HG02981 (cell line): ENCODE measurements around the gene BMP7.
"Not testable (repeated sequence)": the region's sequence is repeated elsewhere in the genome, so short reads cannot be mapped to it uniquely, and the experiment has no call there.

ENCODE experiments used
- ATAC-seq: cut with Tn5 transposase; IDR thresholded peaks from one replicate; pipeline ENCODE4 v1.9.1; 2021; ENCODE audit warnings: mild to moderate bottlenecking, moderate library complexity; ENCODE audit not compliant: unreplicated experiment

The BMP7 gene

DNA sequence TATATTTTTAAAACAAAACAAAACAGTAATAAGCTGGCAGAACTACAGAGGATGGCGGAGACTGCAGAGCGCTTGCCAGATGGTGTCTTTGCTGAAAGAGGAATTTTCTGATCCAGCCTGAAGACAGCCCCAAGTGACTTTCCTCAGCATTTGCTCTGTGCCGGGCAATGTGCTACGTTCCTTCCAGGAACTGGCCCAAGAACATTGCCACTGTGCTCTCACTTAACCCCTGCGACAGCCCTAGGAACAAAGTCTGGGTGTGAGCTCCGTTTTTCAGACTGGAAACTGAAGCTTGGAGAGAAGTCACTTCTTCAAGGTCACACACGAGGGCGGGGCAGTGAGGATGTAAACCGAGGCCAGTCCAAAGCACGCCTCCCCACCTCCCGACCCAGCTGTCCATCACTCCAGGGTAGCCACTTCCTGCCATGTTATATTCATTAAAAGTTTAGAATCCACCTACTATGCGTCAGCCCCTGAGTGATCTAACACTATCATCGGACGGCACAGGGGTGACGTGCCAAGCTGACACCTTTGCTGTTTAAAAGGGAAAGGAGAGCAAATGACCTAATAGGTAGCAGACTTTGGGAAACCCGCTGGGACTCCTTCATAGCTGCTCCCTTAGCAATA lies 22.3 kb upstream of the BMP7 start:
- ATAC-seq, result no peak

DNA sequence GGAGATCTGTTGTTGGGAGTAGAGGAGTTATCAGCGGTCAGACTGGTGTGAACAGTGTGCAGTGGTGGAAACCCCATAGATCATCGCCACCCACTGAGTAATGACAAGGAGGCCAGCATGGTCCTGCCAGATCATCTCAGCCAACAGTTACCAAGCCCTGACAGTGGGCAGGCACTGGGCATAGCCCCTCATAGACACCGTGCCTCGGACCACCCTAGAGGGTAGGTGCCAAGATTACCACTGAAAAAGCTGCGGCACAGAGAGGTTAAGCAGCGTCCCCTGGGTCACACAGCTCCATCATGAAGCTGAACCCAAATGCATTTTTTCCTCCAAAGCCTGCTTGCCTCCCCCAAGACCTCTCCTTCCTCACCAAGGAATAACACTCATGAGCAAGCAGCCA lies 21.5 kb upstream of the BMP7 start:
- no peak for ATAC-seq

DNA sequence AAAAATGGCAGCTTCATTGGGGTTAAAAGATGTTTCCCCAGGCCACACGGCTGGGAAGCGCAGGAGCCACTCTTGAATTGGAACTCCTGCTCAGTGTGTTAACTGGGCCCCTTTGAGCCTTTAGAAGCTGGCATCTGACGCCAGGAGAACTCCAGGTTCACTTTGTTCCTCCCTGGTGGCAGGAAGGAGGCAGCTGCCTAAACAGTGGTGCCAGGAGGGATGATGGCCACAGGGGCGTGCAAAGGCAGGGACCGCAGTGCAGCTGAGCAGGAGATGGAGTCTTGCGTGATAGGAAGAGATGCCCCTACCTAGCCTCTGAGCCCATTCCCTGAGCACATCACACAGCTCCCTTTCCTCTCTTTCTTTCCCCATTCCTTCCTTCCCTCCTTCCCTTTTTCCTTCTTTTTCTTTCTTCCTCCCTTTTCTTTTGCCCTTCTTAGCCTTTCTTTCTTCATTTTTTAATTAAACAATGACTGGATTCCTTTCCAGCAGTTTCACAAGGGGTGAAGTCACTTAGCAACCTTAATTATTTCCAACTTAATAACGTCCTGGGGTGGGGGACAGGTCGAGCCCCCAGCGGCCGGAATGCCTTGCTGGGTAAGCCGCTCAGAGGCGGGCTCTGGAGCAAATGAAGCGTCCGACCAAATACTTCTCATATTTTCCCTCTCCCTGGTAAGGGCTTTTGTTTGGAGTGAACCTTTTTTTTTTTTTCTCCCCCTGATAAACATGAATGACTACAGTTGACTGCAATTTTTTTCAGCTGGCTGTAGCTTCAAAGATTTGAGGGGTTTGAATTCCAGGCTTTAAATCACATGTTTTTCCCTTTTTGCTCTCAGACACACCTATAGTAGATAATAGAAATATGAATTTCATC lies 20.8 kb upstream of the BMP7 start:
- ATAC-seq, result no peak

DNA sequence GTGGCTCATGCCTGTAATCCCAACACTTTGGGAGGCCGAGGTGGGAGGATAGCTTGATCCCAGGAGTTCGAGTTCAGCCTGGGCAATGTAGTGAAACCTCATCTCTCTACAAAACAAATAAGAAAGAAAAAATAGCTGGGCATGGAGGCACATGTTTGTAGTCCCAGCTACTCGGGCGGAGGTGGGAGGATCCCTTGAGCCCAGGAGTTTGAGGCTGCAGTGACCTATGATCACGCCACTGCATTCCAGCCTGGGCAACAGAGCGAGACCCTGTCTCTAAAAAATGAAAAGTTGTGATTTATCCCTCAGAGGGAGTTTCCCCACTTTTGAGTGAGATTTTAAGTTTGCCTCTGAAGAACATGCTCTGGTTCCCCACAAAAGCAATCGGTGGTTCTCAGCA lies 17.4 kb upstream of the BMP7 start:
- no peak for ATAC-seq

DNA sequence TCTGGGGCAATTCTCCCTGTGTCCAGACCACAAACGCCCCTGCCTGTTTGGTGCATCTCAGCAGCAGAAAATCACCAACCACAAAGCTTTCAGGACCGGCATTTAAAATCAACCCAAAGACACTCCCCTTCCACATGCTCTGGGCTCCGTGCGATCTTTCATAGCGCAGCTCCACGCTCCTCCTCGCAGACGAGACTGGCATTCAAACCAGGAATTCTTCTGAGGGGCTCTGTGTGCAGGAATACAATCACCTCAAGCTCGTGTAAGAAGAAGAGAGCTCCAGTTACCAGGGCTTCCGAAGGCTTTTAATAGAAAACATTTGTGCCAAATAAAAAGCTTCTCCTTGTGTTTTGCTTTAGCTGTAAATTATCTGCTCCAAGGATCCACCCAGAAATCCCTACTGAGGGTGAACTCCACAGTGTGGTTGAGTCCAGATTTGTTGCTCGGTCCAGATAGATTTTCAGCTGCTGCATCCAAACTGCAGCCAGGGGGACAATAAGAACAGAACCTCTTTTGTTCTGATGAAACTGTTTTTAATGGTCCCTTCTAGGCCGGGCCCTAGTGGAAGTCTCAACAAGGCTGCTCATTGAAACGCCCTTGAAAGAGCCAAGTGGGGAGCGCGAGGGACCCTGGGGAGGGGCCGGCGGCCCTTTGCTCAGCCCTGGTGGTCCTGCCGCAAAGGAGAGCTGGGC lies 16.4 kb upstream of the BMP7 start:
- ATAC-seq, result no peak

DNA sequence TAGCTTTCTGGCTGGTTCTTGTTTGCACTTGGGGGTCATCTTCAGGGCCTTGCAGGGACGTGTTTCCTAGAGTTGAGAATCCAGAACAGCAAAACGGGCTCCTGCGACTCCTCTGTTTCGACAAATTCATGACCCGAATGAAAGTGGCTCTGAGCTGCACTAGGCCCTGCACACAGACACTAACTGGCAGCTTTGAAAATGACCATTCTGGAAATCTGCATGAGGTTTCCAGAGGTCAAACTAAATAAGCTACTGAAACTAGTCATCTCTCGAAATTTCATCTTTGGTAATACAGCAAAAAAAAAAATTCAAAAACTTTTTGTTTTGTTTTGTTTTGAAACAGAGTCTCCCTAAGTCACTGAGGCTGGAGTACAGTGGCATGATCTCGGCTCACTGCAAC lies 15.5 kb upstream of the BMP7 start:
- no peak for ATAC-seq

DNA sequence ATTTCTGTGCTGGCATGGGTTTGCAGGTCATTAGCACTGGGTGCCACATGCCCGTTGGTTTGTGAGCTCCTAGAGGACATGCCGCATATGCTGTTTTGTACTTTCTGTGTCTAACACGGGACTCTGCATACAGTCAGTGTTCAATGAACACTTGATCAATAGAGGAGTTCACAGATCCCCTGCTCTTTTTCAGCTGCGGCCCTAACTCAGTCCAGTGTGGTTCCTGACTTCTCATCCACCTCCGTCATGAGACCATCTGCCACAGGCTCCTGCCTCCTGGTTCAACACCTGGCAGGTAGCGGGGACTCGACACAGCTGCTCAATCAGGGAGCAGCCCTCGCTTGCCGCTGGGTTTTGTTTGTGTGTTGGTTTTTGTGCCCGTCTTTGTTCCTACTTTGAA lies 13.8 kb upstream of the BMP7 start:
- ATAC-seq, result no peak

DNA sequence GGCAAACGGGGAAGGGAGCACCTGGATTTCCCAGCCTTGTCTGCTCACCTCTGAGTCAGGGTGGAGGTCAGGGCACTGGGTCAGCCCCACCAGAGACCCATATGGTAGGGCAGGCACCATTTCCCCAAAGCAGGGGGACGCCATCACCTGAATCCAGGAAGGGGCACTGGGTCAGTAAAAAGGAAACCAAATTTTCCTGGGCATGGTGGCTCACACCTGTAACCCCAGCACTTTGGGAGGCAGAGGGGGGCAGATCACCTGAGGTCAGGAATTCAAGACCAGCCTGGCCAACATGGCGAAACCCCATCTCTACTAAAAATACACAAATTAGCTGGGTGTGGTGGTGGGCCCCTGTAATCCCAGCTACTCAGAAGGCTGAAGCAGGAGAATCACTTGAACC lies 13.1 kb upstream of the BMP7 start:
- ATAC-seq, result not testable (repeated sequence)

DNA sequence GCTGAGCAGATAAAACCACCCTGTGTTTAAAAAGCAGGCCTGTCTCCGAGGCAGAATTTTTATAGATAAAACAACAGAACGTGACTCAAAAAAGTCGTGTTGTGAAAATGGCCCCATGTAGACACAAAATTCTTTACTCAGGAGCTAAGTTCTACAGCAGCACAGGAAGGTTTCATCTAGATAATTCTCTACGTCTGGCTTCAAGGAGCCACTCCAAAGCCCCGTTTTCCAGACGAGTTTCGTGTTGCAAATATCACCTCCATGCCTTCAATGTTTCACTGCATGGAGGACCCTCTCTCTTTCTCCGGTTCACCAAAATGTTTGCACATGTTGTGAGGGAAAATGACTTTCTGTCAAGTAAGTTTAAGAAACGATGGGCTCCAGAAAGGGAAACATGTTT lies 12.0 kb upstream of the BMP7 start:
- ATAC-seq, result no peak

DNA sequence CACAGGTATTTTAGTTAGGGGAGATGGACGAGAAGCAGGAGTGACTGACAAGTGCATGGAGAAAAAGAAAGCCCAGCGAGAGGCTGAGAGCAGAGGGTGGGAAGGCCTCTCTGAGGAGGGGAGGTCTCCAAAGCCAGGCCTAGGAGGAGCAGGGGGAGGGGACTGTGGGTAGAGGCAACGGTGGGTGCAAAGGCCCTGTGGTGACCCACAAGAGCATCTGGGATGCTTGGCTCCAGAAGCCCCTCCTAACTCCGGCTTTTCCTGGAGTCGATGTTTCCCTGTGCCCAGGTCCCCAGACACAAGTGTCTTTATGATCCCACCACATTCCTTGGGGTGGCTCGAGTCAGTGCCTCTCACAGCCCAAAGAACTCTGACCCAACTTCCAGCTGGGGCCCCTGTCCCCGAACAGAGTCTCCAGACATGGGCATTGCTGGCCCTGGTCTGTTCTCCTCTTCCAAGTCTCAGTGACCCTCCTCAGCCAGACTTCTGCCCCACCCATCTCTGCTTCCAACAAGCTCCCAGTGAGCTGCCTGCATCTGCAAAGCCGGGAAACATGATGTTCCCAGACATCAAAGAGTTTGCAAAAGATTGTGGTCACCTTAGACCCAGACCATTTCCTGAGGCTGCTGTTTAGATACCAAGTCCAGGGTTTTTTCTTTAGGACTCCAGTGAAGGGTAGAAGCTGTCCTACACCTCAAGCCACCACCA lies 11.1 kb upstream of the BMP7 start:
- ATAC-seq, result no peak

DNA sequence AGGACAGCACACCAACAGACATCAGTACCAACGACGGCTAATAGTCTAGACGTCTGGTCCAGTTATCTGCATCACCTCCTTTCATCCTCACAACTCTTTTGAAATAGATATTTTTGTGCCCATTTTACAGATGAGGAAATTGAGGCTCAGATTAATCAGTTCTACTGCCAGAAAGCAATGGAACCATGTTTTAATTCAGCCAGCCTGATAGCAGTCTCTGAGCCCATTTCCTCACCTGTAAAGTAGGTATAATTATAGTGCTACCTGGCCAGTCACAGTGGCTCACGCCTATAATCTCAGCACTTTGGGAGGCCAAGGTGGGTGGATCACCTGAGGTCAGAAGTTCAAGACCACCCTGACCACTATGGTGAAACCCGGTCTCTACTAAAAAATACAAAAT lies 9.8 kb upstream of the BMP7 start:
- ATAC-seq, result no peak

DNA sequence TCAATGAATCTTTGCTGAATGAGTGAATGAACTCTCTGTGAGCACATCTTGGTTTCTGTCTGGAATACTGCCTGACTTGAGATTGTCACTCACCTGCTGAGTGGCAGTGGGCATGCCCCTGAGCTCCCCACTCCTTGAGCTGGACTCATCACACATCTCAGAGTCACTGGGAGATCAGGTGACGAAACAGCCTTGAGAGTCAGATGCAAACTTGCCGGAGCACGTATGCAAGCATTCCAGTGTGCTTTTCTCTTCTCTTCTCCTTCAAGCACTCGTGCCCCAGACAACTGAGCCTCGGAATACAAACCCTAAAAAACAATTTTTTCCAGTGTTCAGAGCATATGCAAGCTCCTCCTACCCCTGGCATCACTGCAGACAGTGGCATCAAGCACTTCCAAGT lies 9.4 kb upstream of the BMP7 start:
- ATAC-seq, result no peak

DNA sequence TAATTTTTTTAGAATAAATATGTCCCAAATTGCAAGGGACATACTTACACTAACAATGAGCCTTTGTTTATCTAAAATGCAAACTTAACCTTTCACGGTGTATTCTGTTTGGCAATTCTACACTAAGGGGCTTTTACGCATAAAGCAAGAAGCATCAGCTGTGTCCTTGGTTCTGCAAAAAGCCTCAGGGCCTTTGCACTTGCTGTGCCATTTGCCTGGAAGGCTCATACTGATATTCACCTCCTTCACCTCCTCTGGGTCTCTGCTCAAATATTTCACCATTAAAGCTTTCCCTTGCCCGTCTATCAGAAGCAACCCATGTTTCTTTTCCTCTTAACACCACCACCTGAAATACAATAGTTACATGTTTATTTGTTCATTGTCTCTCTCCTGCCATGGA lies 8.9 kb upstream of the BMP7 start:
- ATAC-seq, result no peak

DNA sequence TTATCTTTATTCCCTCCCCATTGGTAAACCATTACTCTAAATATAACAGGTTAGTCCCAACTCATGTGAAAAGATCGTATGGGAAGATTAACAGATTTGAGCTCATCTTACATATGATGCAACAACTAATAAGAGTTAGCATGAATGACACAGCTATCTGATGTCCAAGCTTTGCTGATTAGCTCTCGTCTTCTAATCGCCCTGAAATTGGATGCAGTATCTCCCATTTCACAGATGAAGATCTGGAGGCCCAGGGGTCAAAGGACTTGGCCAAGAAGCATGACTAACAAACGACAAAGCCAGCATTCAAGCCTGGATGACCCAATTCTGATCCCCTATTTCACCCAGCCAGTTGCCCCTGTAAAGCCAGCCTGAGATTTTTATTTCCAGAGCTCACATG lies 8.4 kb upstream of the BMP7 start:
- no peak for ATAC-seq

DNA sequence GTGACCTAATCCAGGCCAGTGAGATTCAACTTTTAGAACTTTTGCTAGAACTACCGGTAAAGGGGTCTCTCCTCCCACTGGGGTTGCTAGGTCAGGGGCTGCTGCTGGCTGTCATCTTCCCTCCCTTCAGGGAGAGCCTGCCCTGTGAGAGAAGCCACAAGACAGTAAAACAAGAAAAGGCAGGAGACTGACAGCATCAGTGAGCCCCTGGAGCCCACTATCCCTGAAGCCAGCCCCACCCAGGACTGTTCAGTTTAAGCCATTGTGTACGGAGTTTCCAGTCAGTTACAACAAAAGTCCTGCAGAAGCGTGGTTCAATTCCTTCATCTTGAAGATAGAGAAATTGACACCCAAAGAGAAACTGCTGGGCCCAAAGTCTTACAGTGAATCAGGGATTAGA lies 7.9 kb upstream of the BMP7 start:
- ATAC-seq, result no peak

DNA sequence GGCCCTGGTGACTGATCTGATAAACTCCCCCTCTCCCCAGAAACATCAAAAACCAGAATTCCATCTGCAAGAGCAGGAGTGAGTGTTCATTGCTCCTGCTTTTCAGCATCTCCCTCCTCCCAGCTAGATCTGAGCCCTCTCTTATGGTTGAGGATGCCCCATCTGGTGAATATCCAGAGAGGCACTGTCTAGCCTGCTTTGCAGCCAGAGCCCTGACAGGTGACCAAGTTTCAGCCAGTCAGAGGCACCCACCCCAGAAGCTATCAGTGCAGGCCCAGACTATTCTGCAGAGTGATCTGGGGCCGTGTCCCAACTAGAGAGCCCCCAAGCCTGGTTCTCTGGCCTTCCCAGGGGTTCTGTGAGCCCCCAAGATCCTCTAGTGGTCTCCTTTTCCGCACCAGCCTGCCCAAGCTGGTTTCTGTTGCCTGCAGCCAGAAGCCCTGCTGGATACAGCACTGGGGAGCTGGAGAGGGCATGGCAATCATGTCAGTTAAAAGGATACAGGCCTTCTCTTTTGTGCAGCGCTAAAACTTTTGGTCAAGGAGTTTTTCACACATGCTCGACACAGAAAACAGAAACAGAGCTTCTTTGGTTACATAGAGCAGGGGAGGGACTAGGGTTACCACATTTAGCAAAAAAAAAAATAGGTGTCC lies 6.6 kb upstream of the BMP7 start:
- ATAC-seq, result no peak

DNA sequence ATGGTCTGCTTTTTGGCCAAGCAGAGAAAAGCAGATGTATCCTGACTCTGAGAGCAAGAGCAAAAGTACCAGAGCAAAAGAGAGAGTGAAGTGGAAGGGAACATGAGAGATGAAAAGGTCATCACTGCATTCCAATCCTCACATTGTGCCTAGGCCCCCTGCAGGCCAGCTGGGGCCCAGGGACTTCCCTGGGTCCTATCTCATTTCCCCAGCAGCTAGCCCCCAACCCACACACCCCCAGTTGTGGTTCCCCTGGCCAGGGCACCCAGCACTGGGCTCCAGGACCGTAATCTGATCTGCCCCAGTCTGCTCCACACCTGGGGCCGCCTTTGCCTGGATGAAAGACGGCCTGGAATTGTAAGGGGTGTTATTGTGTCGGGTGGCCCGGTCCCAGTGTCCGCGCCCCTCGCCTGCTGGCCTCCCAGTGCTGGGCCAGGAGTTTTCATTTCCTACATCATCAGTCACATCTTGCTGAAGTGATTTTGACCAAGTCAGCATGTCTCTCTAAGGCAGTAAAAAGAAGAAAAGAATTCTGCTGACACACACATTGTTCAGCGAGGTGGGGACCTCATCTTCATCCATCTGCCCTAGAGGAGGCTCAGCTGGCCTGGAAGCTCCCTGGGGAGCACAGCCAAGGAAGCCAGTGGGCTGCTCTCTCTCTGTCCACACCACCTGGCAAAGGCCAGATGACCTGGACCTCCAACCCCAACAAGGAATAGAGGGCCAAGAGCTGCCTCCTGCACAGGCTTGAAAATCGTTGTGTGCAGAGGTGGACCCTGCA lies 4.0 kb upstream of the BMP7 start:
- no peak for ATAC-seq

DNA sequence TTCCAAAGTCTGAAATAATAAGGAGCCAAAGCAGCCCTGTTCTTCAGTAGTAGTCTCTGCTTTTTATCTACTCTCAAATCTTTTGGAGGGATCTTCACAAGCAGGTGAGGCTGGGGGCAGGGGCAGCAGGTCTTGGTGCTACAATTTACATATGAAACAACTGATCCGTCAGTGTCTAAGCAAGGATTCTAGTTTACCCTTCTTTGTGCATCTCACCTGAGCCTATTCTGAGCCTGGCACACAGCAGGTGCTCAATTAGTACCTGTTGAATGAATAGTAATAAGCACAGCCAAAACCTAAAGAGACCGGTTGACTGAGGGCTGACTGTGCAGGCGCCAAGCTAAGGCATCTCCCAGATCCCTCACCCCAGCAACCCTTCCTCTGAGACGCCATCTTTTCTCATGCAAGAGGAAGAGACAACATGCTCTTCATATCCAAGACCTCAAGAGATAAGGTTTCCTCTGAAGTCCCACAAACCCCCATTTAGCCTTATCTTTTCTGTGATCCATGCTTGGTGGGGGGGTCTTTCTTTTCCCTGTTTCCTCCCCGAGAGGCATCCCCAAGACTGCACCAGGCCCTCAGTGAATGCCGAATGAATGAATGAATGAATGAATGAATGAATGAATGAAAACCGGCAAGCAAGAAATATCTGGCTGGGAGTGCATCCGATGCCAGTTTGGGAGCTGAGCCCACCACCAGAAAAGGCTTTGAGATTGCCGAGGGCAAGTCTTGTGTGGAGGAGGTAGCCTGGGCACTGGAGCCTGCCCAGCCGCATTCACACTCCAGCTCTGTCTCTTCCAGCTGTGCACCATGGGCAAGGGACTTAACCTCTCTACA lies 2.9 kb upstream of the BMP7 start:
- no peak for ATAC-seq

DNA sequence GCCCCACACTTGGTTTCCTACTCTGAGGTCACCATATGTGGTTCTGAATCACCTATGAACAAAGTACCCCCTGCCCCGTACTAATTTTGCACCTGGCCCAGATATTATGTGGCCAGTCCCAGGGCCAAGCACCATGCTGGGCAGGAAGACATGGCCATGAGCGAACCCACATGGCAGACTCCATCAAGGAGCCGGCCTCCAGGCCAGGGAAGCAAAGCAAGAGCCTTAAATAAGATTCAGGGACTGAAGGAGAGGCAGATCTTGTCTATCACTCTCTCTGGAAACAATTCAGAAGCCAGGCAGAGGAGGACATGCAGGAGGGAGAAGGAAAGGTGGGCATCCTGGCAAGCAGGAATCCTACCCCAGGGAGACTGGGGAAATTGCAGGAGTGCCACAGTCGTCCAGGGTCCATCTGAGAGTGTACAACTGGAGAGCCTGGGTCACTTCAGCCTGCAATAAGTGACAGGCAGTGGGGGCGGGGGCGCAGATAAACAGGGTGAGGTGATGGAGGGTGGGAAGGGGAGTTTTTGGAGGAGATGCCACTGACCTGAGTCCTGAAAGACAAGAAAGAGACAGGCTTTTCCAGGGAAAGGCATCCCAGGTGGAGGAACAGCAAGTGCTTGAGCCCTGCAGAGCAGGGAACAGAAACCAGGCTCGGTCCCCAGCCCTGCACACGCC lies 2.1 kb upstream of the BMP7 start:
- ATAC-seq, result no peak
